Measurements from ENCODE around the gene ZNF296.

Gene ZNF296

DNA sequence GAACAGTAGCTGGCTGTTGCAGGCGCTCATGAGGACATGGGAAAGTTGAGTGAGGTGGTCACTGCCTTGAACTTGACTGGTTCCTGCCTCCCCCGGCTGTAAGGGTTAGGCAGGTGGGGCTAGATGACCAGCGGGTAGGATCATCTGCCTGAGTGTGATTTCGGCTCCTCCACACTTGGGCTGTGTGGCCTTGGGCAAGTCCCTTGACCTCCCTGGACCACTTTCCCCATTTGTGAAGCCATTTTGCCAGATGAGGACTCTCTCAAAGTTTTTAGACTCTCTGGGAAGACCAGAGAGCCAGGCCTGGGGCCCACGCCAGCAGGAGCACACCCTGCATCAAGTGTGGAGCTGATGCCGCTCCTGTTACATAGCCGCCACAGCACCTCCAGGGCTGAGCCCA lies 26.2 kb upstream of the ZNF296 start:
- DNase-seq = no peak

GRCh38 chr19:45101806-45102205 lies 25.5 kb upstream of the ZNF296 start:
- DNase-seq = no peak

DNA sequence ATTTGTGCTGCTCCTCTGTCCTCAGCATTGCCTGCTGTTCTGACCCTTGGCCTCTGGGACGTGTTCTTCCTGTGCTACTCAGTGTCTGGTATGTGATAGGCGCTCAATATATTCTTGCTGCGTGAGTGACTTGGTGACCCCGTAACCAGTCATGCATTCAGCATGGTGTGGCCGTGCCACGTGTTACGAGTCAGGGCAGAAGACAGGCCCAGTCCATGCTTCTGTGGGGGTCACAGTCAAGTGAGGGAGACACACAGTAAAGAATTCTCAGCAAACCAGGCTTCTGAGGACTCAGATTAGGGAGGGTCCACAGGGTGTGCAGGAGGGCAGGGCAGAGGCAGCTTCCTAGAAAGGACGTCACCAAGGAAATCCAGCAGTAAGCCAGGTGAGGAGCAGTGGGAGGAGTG lies 24.6 kb upstream of the ZNF296 start:
- DNase-seq = no peak

DNA sequence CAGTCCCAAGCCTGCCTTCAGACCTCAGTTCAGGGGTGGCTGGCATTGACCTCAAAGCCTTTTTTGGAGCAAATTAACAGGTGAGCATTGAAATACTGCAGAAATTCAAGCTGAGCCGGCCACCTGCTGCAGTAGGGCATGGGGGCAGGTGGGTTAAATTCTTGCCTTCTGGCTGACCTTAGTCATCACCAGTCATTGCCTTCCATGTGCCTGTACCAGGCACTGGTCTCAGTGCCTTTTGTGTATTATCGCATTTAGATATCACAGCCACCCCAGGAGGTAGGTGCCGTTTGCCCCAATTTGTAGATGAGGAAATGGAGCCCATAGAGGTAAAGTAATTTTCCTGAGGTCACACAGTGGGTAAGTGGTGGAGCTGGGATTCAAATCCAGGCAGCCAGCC lies 23.9 kb upstream of the ZNF296 start:
- DNase-seq = no peak

DNA sequence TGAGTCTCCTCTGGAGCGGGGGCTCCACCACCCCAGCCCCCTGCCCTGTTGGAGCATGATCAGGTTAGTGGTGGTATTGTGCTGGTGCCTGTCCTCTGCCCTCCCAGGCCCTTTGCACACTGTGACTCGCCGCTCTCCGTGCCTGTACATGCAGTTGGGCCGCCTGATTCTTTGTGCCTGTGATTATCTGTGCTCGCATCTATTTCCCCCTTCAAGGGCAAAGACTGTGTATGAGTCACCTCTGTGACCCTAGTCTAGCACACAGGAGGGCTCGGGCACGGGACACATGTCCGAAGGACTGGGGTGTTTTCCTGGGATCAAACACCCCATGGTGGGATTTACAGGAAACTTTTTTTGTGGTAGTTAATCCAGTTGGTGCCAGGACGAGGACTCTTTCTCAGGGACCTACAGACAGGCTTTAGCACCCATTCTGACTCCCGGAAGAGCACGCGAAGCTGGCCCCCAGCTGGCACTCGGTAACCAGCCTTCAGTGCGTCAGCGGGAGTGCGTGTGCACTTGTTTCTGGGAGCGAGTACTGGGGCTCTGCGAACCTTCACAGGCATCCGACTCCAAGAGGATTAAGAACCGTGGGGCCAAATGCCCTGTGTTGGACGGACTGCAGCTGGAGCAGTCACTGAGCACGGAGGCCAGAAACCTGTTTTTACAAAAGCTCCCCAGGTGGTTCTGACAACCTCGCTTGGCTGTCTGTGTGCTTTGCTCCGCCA lies 23.4 kb upstream of the ZNF296 start:
- no peak for DNase-seq

- DNase-seq = no peak
Observed at GRCh38 chr19:45098521-45099466, 22.5 kb upstream of the ZNF296 start.

DNA sequence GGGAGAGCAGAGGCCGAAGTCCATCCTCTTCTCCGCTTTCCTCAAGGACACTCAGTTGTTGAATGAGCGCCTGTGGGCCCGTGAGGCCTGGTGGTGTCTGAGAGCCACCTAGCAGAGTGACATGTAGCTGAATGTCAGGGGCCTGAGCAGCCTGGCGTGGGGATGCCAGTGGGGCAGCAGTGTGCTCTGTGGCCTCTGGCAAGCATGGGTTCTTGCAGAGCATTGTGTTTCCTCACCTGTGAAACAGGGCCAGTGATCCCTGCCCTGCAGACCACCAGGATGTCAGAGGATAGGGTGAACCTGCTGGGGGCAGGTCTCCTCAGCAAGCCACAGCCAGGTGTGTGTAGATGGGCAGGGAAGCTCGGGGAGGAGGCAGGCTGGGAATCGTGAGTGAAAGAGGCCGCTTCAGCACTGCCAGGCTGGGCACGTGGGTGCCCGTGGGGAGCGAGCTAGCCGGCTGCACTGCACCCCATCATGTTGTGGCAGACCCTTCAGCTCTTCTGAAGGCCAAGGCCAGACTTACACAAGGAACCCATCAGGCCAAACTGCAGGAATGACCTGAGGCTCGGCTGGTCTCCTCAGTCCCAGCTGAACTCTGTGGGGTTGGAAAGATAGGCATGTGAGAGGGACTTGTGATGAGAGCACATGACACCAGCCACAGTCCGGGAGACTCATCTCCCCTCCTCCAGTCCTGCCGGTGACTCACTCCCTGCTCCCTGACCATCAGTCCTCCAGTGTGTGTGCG lies 21.7 kb upstream of the ZNF296 start:
- DNase-seq = no peak

DNA sequence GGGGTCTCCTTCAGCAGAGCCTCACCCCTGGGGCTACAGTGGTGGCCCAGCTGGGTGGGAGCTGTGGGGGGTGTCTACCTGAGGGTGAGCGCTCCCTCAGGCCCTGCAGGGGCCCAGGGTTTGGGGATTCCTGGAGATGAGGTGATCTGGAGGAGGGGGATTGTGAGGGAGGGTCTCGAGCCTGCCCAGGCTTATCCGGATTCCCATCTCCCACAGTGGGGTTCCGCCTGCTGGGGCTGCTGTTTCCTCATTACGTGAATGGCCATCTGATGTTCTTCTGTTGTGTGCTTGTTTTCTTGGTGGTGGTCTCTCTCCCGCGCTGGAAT lies 21.1 kb upstream of the ZNF296 start:
- no peak for DNase-seq

GRCh38 chr19:45096700-45097099 lies 20.4 kb upstream of the ZNF296 start:
- DNase-seq = no peak

- no peak for DNase-seq
Observed at GRCh38 chr19:45095496-45096413, 19.5 kb upstream of the ZNF296 start.

- DNase-seq = no peak
Observed at GRCh38 chr19:45094707-45095106, 18.4 kb upstream of the ZNF296 start.

GRCh38 chr19:45094137-45094536 lies 17.9 kb upstream of the ZNF296 start:
- no peak for DNase-seq

GRCh38 chr19:45092747-45093678 lies 16.7 kb upstream of the ZNF296 start, which contains the start of gene PPP1R37:
Gene PPP1R37 (plus strand): TSS chr19:45093179. CDS start chr19:45093326, 147 bp downstream.
- peak; percentile 95 for DNase-seq

- peak; percentile 93 for DNase-seq
Observed at GRCh38 chr19:45091031-45091923, 15.0 kb upstream of the ZNF296 start.

DNA sequence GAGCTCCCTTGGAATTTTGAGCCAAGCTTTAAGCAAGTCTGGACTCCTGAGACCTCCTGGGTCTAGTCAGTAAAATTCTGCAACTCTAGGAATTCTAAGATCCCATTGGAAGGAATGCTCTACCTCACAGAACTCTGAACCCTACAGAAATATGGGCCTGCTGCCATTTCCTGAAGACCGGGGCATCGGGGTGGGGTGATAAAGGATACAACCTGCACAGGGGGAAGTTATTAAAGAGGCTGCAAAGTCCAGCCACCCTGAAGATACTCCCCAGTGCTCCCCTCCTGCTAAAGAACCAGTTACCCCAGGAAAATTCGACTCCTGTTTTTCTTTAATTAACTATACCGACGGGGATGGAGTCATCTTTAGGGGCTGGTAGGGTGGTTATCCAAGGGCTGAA lies 14.3 kb upstream of the ZNF296 start:
- no peak for DNase-seq

DNA sequence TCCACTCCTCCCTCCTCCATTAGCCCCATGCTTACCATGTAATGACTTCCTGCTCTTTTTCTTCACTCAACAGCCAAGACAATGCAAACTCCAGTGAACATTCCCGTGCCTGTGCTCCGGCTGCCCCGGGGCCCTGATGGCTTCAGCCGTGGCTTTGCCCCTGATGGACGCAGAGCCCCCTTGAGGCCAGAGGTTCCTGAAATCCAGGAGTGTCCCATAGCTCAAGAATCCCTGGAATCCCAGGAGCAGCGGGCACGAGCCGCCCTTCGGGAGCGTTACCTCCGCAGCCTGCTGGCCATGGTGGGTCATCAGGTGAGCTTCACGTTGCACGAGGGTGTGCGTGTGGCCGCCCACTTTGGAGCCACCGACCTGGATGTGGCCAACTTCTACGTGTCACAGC lies 13.8 kb upstream of the ZNF296 start:
- DNase-seq = no peak

DNA sequence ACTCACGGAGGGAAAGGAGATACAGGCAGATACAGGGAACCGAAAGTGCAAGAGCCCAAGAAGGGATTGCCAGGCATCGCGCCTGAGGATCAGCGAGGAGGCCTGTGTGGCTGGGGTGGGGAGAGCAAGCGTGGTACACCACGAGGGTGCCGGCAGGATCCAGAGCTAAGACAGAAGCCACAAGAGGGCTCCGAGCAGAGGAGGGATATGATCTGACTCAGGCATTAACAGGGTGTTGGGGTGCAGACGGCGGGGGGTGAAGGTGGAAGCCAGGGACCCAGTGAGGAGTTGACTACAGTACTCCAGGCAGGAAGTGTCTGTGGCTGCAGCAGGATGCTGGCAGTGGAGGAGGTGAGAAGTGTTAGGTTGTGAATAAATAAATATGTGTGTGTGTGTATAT lies 11.3 kb upstream of the ZNF296 start:
- no peak for DNase-seq

DNA sequence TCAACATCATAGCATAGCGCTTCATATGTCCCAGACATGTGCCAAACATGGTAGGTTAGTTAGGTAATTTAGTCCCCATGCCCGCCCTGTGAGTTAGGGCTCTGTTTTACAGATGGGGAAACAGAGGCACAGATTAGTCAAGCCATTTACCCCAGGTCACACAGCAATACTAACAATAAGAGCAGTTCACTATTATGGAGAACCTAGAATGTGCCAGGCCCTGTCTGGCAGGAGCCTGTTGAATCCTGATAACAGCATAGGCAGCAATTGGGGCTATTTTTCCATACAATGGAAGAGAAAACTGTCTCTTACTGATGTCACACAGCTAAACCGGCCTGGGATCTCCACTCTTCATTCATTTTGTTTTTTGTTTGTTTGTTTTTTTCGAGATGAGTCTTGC lies 10.2 kb upstream of the ZNF296 start:
- no peak for DNase-seq

GRCh38 chr19:45082170-45082569 lies 5.9 kb upstream of the ZNF296 start:
- DNase-seq = no peak

GRCh38 chr19:45079911-45080370 lies 3.7 kb upstream of the ZNF296 start:
- no peak for DNase-seq
